H9 (cell line): ENCODE results near the gene DLGAP4. TPM values are rescaled to one million over a fixed set of nuclear protein-coding genes. Genes with fewer than 3 reads are reported as not detected.

Source experiments
- DNase-seq: peaks from one replicate; pipeline ENCODE4 v3.0.0-alpha.2; 2017
- H2AFZ ChIP-seq: one replicate; pipeline ENCODE4 v1.6.1; 2013; ENCODE audit warnings: mild to moderate bottlenecking, low read length, control low read depth, moderate library complexity
- H2AK5ac ChIP-seq: 2 replicates; pipeline ENCODE4 v1.6.1; 2013; ENCODE audit warnings: low read length, control low read depth, mixed read lengths; ENCODE audit not compliant: insufficient read length
- H2BK120ac ChIP-seq: one replicate; pipeline ENCODE4 v1.6.1; 2013; ENCODE audit warnings: low read depth, mild to moderate bottlenecking, low read length, control low read depth, inconsistent platforms; ENCODE audit not compliant: poor library complexity, severe bottlenecking
- H2BK12ac ChIP-seq: 2 replicates; pipeline ENCODE4 v1.6.1; 2013; ENCODE audit warnings: low read length, control low read depth, mixed read lengths, low read depth; ENCODE audit not compliant: insufficient read length
- H2BK15ac ChIP-seq: 2 replicates; pipeline ENCODE4 v1.6.1; 2013; ENCODE audit warnings: low read depth, low read length, control low read depth
- H2BK20ac ChIP-seq: one replicate; pipeline ENCODE4 v1.6.1; 2013; ENCODE audit warnings: low read depth, mild to moderate bottlenecking, low read length, control low read depth, inconsistent platforms; ENCODE audit not compliant: poor library complexity, severe bottlenecking
- H2BK5ac ChIP-seq: 2 replicates; pipeline ENCODE4 v1.6.1; 2013; ENCODE audit warnings: low read length, control low read depth, mixed read lengths; ENCODE audit not compliant: insufficient read length
- H3K14ac ChIP-seq: 2 replicates; pipeline ENCODE4 v1.6.1; 2013; ENCODE audit warnings: low read length, control low read depth; ENCODE audit not compliant: insufficient read depth
- H3K18ac ChIP-seq: 2 replicates; pipeline ENCODE4 v1.6.1; 2013; ENCODE audit warnings: low read depth, mild to moderate bottlenecking, mixed read lengths, low read length, control low read depth; ENCODE audit not compliant: insufficient read length
- H3K23ac ChIP-seq: 2 replicates; pipeline ENCODE4 v1.6.1; 2013; ENCODE audit warnings: low read length, control low read depth, mixed read lengths, low read depth; ENCODE audit not compliant: insufficient read length
- H3K23me2 ChIP-seq: 2 replicates; pipeline ENCODE4 v1.6.1; 2013; ENCODE audit warnings: low read depth, mild to moderate bottlenecking, mixed read lengths, low read length, control low read depth; ENCODE audit not compliant: insufficient read length, poor library complexity, severe bottlenecking
- H3K27ac ChIP-seq: 2 replicates; pipeline ENCODE4 v1.5.1; 2013; ENCODE audit warnings: low read length, control low read depth, mixed read lengths, low read depth; ENCODE audit not compliant: insufficient read length
- H3K27me3 ChIP-seq: 2 replicates; pipeline ENCODE4 v1.6.1; 2013; ENCODE audit warnings: low read length, control low read depth, inconsistent platforms; ENCODE audit not compliant: insufficient read depth
- H3K4ac ChIP-seq: 2 replicates; pipeline ENCODE4 v1.6.1; 2013; ENCODE audit warnings: low read depth, mild to moderate bottlenecking, control low read depth, inconsistent platforms, low read length, moderate library complexity
- H3K4me1 ChIP-seq: 2 replicates; pipeline ENCODE4 v1.6.1; 2013; ENCODE audit warnings: low read length, control low read depth, inconsistent platforms; ENCODE audit not compliant: insufficient read depth
- H3K4me2 ChIP-seq: 2 replicates; pipeline ENCODE4 v1.6.1; 2013; ENCODE audit warnings: low read length, control low read depth, mixed read lengths; ENCODE audit not compliant: insufficient read length, insufficient read depth
- H3K56ac ChIP-seq: 2 replicates; pipeline ENCODE4 v1.6.1; 2013; ENCODE audit warnings: low read depth, mild to moderate bottlenecking, mixed read lengths, low read length, control low read depth; ENCODE audit not compliant: insufficient read length
- H3K79me1 ChIP-seq: 2 replicates; pipeline ENCODE4 v1.6.1; 2013; ENCODE audit warnings: low read depth, mild to moderate bottlenecking, moderate library complexity, low read length, control low read depth, inconsistent platforms; ENCODE audit not compliant: insufficient read depth, poor library complexity, severe bottlenecking
- H3K79me2 ChIP-seq: 2 replicates; pipeline ENCODE4 v1.6.1; 2013; ENCODE audit warnings: low read length, control low read depth, inconsistent platforms; ENCODE audit not compliant: insufficient read depth
- H3K9ac ChIP-seq: 2 replicates; pipeline ENCODE4 v1.6.1; 2013; ENCODE audit warnings: low read length, control low read depth, mixed read lengths; ENCODE audit not compliant: insufficient read length; ENCODE audit errors: extremely low read depth
- H3K9me3 ChIP-seq: one replicate; pipeline ENCODE4 v1.6.1; 2013; ENCODE audit warnings: low read depth, low read length, inconsistent platforms; ENCODE audit not compliant: control insufficient read depth
- H3T11ph ChIP-seq: one replicate; pipeline ENCODE4 v1.6.1; 2013; ENCODE audit warnings: mild to moderate bottlenecking, low read length, control low read depth, inconsistent platforms
- H4K20me1 ChIP-seq: one replicate; pipeline ENCODE4 v1.6.1; 2013; ENCODE audit not compliant: control insufficient read depth, insufficient read length, insufficient read depth
- H4K5ac ChIP-seq: 2 replicates; pipeline ENCODE4 v1.6.1; 2013; ENCODE audit warnings: low read depth, mild to moderate bottlenecking, mixed read lengths, low read length, control low read depth; ENCODE audit not compliant: insufficient read length
- H4K8ac ChIP-seq: replicated peaks from 2 replicates; pipeline ENCODE4 v1.6.1; 2013; ENCODE audit warnings: low read length, control low read depth, mixed read lengths, low read depth; ENCODE audit not compliant: insufficient read length
- H4K91ac ChIP-seq: 2 replicates; pipeline ENCODE4 v1.6.1; 2013; ENCODE audit warnings: low read depth, mild to moderate bottlenecking, moderate library complexity, mixed read lengths, low read length, control low read depth; ENCODE audit not compliant: insufficient read length
- H3K27ac Mint-ChIP-seq, 3 experiments: 2 replicates in 2 of 3; 3 replicates in 1 of 3; pipeline ENCODE4 v1.8.0; 2020 to 2021; ENCODE audit warnings: mixed read lengths in 3 of 3, mild to moderate bottlenecking in 1 of 3, moderate library complexity in 1 of 3
- H3K27me3 Mint-ChIP-seq: 2 replicates; pipeline ENCODE4 v1.8.0; 2021; ENCODE audit warnings: low read depth, mild to moderate bottlenecking, moderate library complexity, mixed read lengths
- H3K36me3 Mint-ChIP-seq, 3 experiments: 2 replicates in 2 of 3; 3 replicates in 1 of 3; pipeline ENCODE4 v1.8.0; 2020 to 2021; ENCODE audit warnings: low read depth in 3 of 3, mixed read lengths in 3 of 3; ENCODE audit not compliant: insufficient read depth in 1 of 3
- H3K4me1 Mint-ChIP-seq, 2 experiments: 2 replicates each; pipeline ENCODE4 v1.8.0; 2020; ENCODE audit warnings: mixed read lengths in 2 of 2
- H3K4me3 Mint-ChIP-seq, 2 experiments: 2 replicates in 1 of 2; 3 replicates in 1 of 2; pipeline ENCODE4 v1.8.0; 2020 to 2021; ENCODE audit warnings: mild to moderate bottlenecking in 2 of 2, mixed read lengths in 2 of 2, moderate library complexity in 1 of 2
- H3K9me3 Mint-ChIP-seq, 2 experiments: 2 replicates in 1 of 2; 3 replicates in 1 of 2; pipeline ENCODE4 v1.8.0; 2020; ENCODE audit warnings: mild to moderate bottlenecking in 2 of 2, mixed read lengths in 2 of 2, moderate library complexity in 1 of 2
- WGBS: extraction: QIAGEN DNeasy Blood & Tissue Kit; methylation state at CpG from one replicate; pipeline ENCODE4 v1.1.7; 2013; ENCODE audit warnings: missing lambda C conversion rate, low lambda C conversion rate, mixed read lengths; ENCODE audit not compliant: insufficient read length; ENCODE audit errors: extremely low coverage; 5-methylcytosine and 5-hydroxymethylcytosine counted together
- total RNA-seq: library from RNA; stranded (reverse); gene quantifications from 2 replicates; pipeline ENCODE4 v1.2.1, GENCODE V29; 2021
- TF ChIP-seq, protein P1 (sequence below): fragments of 200-600 bp; sonication (generic); conservative IDR thresholded peaks from 3 replicates; pipeline ENCODE4 v1.8.0; 2021; ENCODE audit warnings: antibody characterized with exemption, mild to moderate bottlenecking

Gene DLGAP4
- total RNA-seq, 1 experiment from 2014 or later: 48.0 TPM

DNA sequence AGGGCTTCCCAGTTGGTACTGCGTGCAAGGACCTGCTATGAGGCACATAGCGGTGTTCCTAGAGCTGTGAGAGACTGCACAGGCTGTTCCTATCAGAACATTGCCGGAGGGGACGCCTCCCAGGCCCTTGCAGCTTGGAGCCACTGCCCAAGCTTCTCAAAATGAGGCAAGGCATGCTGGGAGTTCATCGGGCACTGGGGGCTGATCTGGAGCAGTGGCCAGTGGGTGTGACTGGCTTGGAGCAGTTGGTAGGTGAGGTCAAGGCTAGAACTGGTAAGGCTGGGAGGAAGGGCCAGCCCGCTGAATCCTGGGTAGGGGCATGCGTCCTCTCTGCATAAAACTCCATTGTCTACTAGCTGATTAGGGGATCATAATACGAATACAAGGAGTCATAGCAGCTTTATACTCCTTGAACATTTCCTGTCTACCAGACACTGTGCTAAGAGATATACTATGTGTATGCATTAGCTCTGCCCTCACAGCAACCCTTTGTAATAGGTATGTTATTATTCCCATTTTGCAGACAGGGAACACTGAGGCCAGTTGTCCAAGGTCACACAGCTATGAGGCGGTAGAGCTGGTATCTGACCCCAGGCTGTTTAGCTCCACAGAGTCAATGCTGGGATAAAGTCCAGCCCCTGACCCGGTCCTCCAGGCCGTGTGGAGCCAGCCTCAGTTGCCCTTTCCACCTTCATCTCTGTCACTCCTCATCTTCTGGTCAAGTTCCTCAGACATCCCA is 53.7 kb downstream of the DLGAP4 start:
- Histone ChIP-seq H3K18ac (no peak overlapping the region), H3K4me1 (no peaks in the 10 kb centered on the region), H4K91ac (no peak overlapping the region), H3K23me2 (no peaks in the 10 kb centered on the region), H3K9me3 (no peaks in the 10 kb centered on the region), H2AK5ac (no peak overlapping the region), H2BK5ac (no peak overlapping the region), H3K79me2 (no peaks in the 10 kb centered on the region), H4K5ac (no peak overlapping the region), H3K23ac (no peak overlapping the region), H3K9ac (no peak overlapping the region), H3K4ac (no peak overlapping the region), H3K14ac (no peak overlapping the region), H3T11ph (no peak overlapping the region), H3K27me3 (no peaks in the 10 kb centered on the region), H2BK20ac (no peak overlapping the region), H4K8ac (no peak overlapping the region), H3K56ac (no peak overlapping the region), H2BK120ac (no peak overlapping the region), H3K4me2 (no peak overlapping the region), H2BK15ac (no peak overlapping the region), H4K20me1 (no peaks in the 10 kb centered on the region), H2AFZ (no peak overlapping the region), H3K27ac (no peak overlapping the region), H2BK12ac (no peak overlapping the region), H3K79me1 (no peaks in the 10 kb centered on the region)
- Mint-ChIP-seq H3K4me3 (peak overlapping the region in 1 of 2 experiments; percentile 22; a peak in 1 of 5 replicates), H3K9me3 (no peaks in the 10 kb centered on the region), H3K36me3 (no peaks in the 10 kb centered on the region; a peak in 1 of 7 replicates), H3K27me3 (peaks cover 3% of the 10 kb centered on the region; the same call in 1 of the 2 replicates), H3K4me1 (peaks cover 9% of the 10 kb centered on the region in 2 experiments), H3K27ac (peak overlapping the region in 1 of 3 experiments; percentile 54; a peak in 2 of 7 replicates)
- DNase-seq: no peak
- TF ChIP-seq, protein P1, sequence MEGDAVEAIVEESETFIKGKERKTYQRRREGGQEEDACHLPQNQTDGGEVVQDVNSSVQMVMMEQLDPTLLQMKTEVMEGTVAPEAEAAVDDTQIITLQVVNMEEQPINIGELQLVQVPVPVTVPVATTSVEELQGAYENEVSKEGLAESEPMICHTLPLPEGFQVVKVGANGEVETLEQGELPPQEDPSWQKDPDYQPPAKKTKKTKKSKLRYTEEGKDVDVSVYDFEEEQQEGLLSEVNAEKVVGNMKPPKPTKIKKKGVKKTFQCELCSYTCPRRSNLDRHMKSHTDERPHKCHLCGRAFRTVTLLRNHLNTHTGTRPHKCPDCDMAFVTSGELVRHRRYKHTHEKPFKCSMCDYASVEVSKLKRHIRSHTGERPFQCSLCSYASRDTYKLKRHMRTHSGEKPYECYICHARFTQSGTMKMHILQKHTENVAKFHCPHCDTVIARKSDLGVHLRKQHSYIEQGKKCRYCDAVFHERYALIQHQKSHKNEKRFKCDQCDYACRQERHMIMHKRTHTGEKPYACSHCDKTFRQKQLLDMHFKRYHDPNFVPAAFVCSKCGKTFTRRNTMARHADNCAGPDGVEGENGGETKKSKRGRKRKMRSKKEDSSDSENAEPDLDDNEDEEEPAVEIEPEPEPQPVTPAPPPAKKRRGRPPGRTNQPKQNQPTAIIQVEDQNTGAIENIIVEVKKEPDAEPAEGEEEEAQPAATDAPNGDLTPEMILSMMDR: no peak
- WGBS: no CpG with 5 or more reads among the region's 11 CpGs
